HepG2 (cell line): ENCODE measurements around the gene TBX15. TPM values are rescaled to one million over a fixed set of nuclear protein-coding genes. Genes with fewer than 3 reads are reported as not detected.
A peak's percentile ranks its signal among the peaks of the same experiment; 100 is the strongest.

Experiments
- CEBPZ ChIP-seq: IDR thresholded peaks from 2 replicates; pipeline ENCODE4 v1.6.1; 2012; ENCODE audit warnings: low read length, improper control_type of control experiment
- HCFC1 ChIP-seq: fragments of 150-350 bp; IDR thresholded peaks from 2 replicates; pipeline ENCODE4 v1.6.1; 2014; ENCODE audit warnings: low read depth, low read length
- LBX2 ChIP-seq: sonication (generic); formaldehyde crosslinking; IDR thresholded peaks from 2 replicates; pipeline ENCODE4 v1.5.0; 2020; ENCODE audit warnings: missing genetic modification reagents, mild to moderate bottlenecking, borderline replicate concordance
- YEATS4 ChIP-seq: sonication (generic); formaldehyde crosslinking; IDR thresholded peaks from 2 replicates; pipeline ENCODE4 v1.4.0; 2020; ENCODE audit warnings: missing genetic modification reagents, borderline replicate concordance
- ZBTB40 ChIP-seq, 2 experiments: fragments of 450-650 bp in 1 of 2; sonication (generic) in 1 of 2; formaldehyde crosslinking in 1 of 2; IDR thresholded peaks; 2 replicates each; pipeline versions ENCODE4 v1.6.1 to v1.8.0; 2016 to 2022; ENCODE audit warnings: antibody characterized with exemption in 1 of 2, mild to moderate bottlenecking in 1 of 2, missing genetic modification reagents in 1 of 2
- ZMYM3 ChIP-seq: sonication (generic); formaldehyde crosslinking; IDR thresholded peaks from 2 replicates; pipeline ENCODE4 v1.5.1; 2020; ENCODE audit warnings: mild to moderate bottlenecking, missing genetic modification reagents
- polyA plus RNA-seq, 8 experiments: library from polyadenylated mRNA; depleted of rRNA in 3 of 8; stranded (reverse) in 7 of 8; unstranded in 1 of 8; fragments of >200 nt; fragmentation: Illumina TruSeq in 4 of 8; extraction: Trizol in 4 of 8; gene quantifications; 2 replicates each; pipeline versions ENCODE4 v1.2.1 to v1.2.3, GENCODE V29; 2011 to 2016; ENCODE audit warnings: low read depth in 4 of 8, missing spikeins in 1 of 8, mixed read lengths in 1 of 8; ENCODE audit not compliant: insufficient read depth in 1 of 8
- total RNA-seq, 5 experiments: library from RNA; depleted of rRNA; stranded (reverse); fragments of >200 nt; fragmentation: Illumina TruSeq; extraction: Trizol; gene quantifications; 2 replicates each; pipeline ENCODE4 v1.2.3, GENCODE V29; 2016; ENCODE audit warnings: low read depth in 1 of 5

Gene TBX15
- total and polyA plus RNA-seq, 2 of the 13 experiments (the other 11 are each of a cell fraction or from before 2014, with no cell fraction given) = 0.42 to 1.9 TPM

- TF ChIP-seq ZBTB40 (IDR thresholded peaks at IDR 0.05) (no peak), ZBTB40 (CRISPR knock-in tag; IDR thresholded peaks at IDR 0.05) (peak; percentile 82; the same call in 1 of the 2 replicates), HCFC1 (no peak), YEATS4 (peak; percentile 83), CEBPZ (no peak), LBX2 (no peak), ZMYM3 (CRISPR knock-in tag) (peak; percentile 90)
Measured at GRCh38 chr1:118960567-118961136, 27.5 kb downstream of the TBX15 start (continued).
